Prostate gland (tissue), 2 donors: ENCODE results near the gene DNAH14.
"Not testable (repeated sequence)": the region's sequence is repeated elsewhere in the genome, so short reads cannot be mapped to it uniquely, and the experiment has no call there.

Experiments
- POLR2A ChIP-seq: fragments of 450-650 bp; IDR thresholded peaks from one replicate; pipeline ENCODE4 v1.6.1; 2016; ENCODE audit warnings: antibody characterized with exemption, mild to moderate bottlenecking
- TF ChIP-seq, protein P1 (sequence below), 4 experiments: fragments of 200-600 bp in 2 of 4; fragments of 450-650 bp in 2 of 4; sonication (generic) in 2 of 4; IDR thresholded peaks; 1 replicate in 3 of 4; 2 replicates in 1 of 4; pipeline ENCODE4 v1.5.1; 2016 to 2019; ENCODE audit warnings: antibody characterized with exemption in 4 of 4, mild to moderate bottlenecking in 2 of 4, moderate library complexity in 2 of 4

DNA sequence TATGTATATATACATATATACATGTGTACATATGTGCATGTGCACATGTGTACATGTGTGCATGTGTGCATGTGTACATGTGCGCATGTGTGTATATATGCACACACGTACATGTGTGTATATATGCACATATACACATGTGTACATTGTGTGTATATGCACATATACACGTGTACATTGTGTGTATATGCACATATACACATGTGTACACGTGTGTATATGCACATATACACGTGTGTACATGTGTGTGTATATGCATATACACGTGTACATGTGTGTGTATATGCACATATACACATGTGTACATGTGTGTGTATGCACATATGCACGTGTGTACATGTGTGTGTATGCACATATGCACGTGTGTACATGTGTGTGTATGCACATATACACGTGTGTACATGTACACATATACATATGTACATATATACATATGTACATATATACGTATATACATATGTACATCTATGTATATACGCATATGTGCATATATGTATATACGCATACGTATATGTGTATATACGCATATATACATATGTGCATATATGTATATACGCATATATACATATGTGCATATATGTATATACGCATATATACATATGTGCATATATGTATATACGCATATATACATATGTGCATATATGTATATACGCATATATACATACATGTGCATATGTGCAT is 405.8 kb downstream of the DNAH14 start:
- TF ChIP-seq, protein P1, sequence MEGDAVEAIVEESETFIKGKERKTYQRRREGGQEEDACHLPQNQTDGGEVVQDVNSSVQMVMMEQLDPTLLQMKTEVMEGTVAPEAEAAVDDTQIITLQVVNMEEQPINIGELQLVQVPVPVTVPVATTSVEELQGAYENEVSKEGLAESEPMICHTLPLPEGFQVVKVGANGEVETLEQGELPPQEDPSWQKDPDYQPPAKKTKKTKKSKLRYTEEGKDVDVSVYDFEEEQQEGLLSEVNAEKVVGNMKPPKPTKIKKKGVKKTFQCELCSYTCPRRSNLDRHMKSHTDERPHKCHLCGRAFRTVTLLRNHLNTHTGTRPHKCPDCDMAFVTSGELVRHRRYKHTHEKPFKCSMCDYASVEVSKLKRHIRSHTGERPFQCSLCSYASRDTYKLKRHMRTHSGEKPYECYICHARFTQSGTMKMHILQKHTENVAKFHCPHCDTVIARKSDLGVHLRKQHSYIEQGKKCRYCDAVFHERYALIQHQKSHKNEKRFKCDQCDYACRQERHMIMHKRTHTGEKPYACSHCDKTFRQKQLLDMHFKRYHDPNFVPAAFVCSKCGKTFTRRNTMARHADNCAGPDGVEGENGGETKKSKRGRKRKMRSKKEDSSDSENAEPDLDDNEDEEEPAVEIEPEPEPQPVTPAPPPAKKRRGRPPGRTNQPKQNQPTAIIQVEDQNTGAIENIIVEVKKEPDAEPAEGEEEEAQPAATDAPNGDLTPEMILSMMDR (IDR thresholded peaks at IDR 0.05): not testable (repeated sequence)
- not testable (repeated sequence) for TF ChIP-seq POLR2A
